Measurements from ENCODE around the gene NOMO2. TPM values are rescaled to one million over a fixed set of nuclear protein-coding genes. Genes with fewer than 3 reads are reported as not detected.
"Not testable (repeated sequence)": the region's sequence is repeated elsewhere in the genome, so short reads cannot be mapped to it uniquely, and the experiment has no call there.

The NOMO2 gene
- total RNA-seq, 5 donors from 2014 or later (not counting 1 experiment from before 2014, with no cell fraction given) = 47.1 to 96.3 (median 83.5) TPM

GRCh38 chr16:18589806-18590205, 27.9 kb upstream of the NOMO2 start:
- H3K36me3 ChIP-seq (ENCODE audit: control insufficient read depth in 2 of 2, extremely low read depth in 1 of 2, insufficient read depth in 1 of 2, low read length in 1 of 2); H3K4me3 Mint-ChIP-seq; H3K27ac ChIP-seq (ENCODE audit: low read length); DNase-seq; H3K4me1 Mint-ChIP-seq; H3K36me3 Mint-ChIP-seq; H3K4me1 ChIP-seq (ENCODE audit: control insufficient read depth in 1 of 2, extremely low read depth in 1 of 2, insufficient read depth in 2 of 2, low read length in 2 of 2); H3K27ac Mint-ChIP-seq; H3K9me3 Mint-ChIP-seq; CTCF ChIA-PET; H3K9me3 ChIP-seq; H3K4me3 ChIP-seq (ENCODE audit: control insufficient read depth in 1 of 2, extremely low read depth in 1 of 2, low read length in 1 of 2); H3K27me3 Mint-ChIP-seq; ATAC-seq (replicated peaks in 1 of 4); POLR2A ChIA-PET; H3K27me3 ChIP-seq (replicated peaks in 1 of 2; ENCODE audit: control insufficient read depth in 2 of 2, extremely low read depth in 1 of 2, insufficient read depth in 2 of 2, low read length in 1 of 2): not testable (repeated sequence)
- no CpG with 5 or more reads among the region's 10 CpGs for WGBS (ENCODE audit: insufficient coverage)

GRCh38 chr16:18586560-18587540, 25.0 kb upstream of the NOMO2 start:
- H3K36me3 Mint-ChIP-seq; DNase-seq; H3K4me1 Mint-ChIP-seq; ATAC-seq (replicated peaks in 1 of 4); H3K4me1 ChIP-seq (ENCODE audit: control insufficient read depth in 1 of 2, extremely low read depth in 1 of 2, insufficient read depth in 2 of 2, low read length in 2 of 2); POLR2A ChIA-PET; H3K4me3 ChIP-seq (ENCODE audit: control insufficient read depth in 1 of 2, extremely low read depth in 1 of 2, low read length in 1 of 2); H3K27me3 Mint-ChIP-seq; H3K27ac ChIP-seq (ENCODE audit: low read length); CTCF ChIA-PET; H3K4me3 Mint-ChIP-seq; H3K36me3 ChIP-seq (ENCODE audit: control insufficient read depth in 2 of 2, extremely low read depth in 1 of 2, insufficient read depth in 1 of 2, low read length in 1 of 2); H3K9me3 Mint-ChIP-seq; H3K27me3 ChIP-seq (replicated peaks in 1 of 2; ENCODE audit: control insufficient read depth in 2 of 2, extremely low read depth in 1 of 2, insufficient read depth in 2 of 2, low read length in 1 of 2); H3K27ac Mint-ChIP-seq; H3K9me3 ChIP-seq: not testable (repeated sequence)
- WGBS (ENCODE audit: insufficient coverage) = 90% methylated on average over 2 of the region's 5 CpGs

- H3K4me1 Mint-ChIP-seq; H3K4me3 Mint-ChIP-seq; ATAC-seq (replicated peaks in 1 of 4); H3K4me1 ChIP-seq (ENCODE audit: control insufficient read depth in 1 of 2, extremely low read depth in 1 of 2, insufficient read depth in 2 of 2, low read length in 2 of 2); POLR2A ChIA-PET; H3K9me3 Mint-ChIP-seq; H3K27ac ChIP-seq (ENCODE audit: low read length); H3K4me3 ChIP-seq (ENCODE audit: control insufficient read depth in 1 of 2, extremely low read depth in 1 of 2, low read length in 1 of 2); H3K27me3 Mint-ChIP-seq; CTCF ChIA-PET; H3K36me3 Mint-ChIP-seq; H3K36me3 ChIP-seq (ENCODE audit: control insufficient read depth in 2 of 2, extremely low read depth in 1 of 2, insufficient read depth in 1 of 2, low read length in 1 of 2); H3K9me3 ChIP-seq; DNase-seq; H3K27me3 ChIP-seq (replicated peaks in 1 of 2; ENCODE audit: control insufficient read depth in 2 of 2, extremely low read depth in 1 of 2, insufficient read depth in 2 of 2, low read length in 1 of 2); H3K27ac Mint-ChIP-seq: not testable (repeated sequence)
- 98% methylated on average over 7 of the region's 10 CpGs for WGBS (ENCODE audit: insufficient coverage)
These were observed 23.9 kb upstream of the NOMO2 start for GRCh38 chr16:18585789-18586188.

- H3K4me3 ChIP-seq (ENCODE audit: control insufficient read depth in 1 of 2, extremely low read depth in 1 of 2, low read length in 1 of 2) = no peak overlapping the region
- no peak overlapping the region for H3K27ac Mint-ChIP-seq
- DNase-seq (no peak), ATAC-seq (replicated peaks in 1 of 4) (no peak)
- no peaks in the 10 kb centered on the region for H3K36me3 ChIP-seq (ENCODE audit: control insufficient read depth in 2 of 2, extremely low read depth in 1 of 2, insufficient read depth in 1 of 2, low read length in 1 of 2)
- H3K9me3 Mint-ChIP-seq = no peaks in the 10 kb centered on the region
- H3K27ac ChIP-seq (ENCODE audit: low read length) = no peak overlapping the region
- whole genome bisulfite sequencing (ENCODE audit: insufficient coverage) = 71% methylated on average over 1 of the region's 1 CpG
- H3K36me3 Mint-ChIP-seq = no peaks in the 10 kb centered on the region
- H3K27me3 Mint-ChIP-seq = peaks cover 0 to under 1% of the 10 kb centered on the region in 2 donors
- ChIA-PET POLR2A (no interaction called here), CTCF (no interaction called here)
- H3K4me3 Mint-ChIP-seq = no peak overlapping the region
- H3K4me1 ChIP-seq (ENCODE audit: control insufficient read depth in 1 of 2, extremely low read depth in 1 of 2, insufficient read depth in 2 of 2, low read length in 2 of 2) = no peaks in the 10 kb centered on the region
- peaks cover 0 to 2% of the 10 kb centered on the region in 2 experiments for H3K27me3 ChIP-seq (replicated peaks in 1 of 2; ENCODE audit: control insufficient read depth in 2 of 2, extremely low read depth in 1 of 2, insufficient read depth in 2 of 2, low read length in 1 of 2)
- H3K4me1 Mint-ChIP-seq = no peaks in the 10 kb centered on the region
- H3K9me3 ChIP-seq = no peaks in the 10 kb centered on the region
These were observed 21.0 kb upstream of the NOMO2 start for GRCh38 chr16:18582902-18583301.

GRCh38 chr16:18580396-18580795, 18.5 kb upstream of the NOMO2 start:
- no CpG with 5 or more reads among the region's 5 CpGs for WGBS (ENCODE audit: insufficient coverage)
- H3K4me1 Mint-ChIP-seq; H3K4me3 Mint-ChIP-seq; ATAC-seq (replicated peaks in 1 of 4); CTCF ChIA-PET; H3K4me1 ChIP-seq (ENCODE audit: control insufficient read depth in 1 of 2, extremely low read depth in 1 of 2, insufficient read depth in 2 of 2, low read length in 2 of 2); H3K27me3 ChIP-seq (replicated peaks in 1 of 2; ENCODE audit: control insufficient read depth in 2 of 2, extremely low read depth in 1 of 2, insufficient read depth in 2 of 2, low read length in 1 of 2); H3K27ac ChIP-seq (ENCODE audit: low read length); H3K4me3 ChIP-seq (ENCODE audit: control insufficient read depth in 1 of 2, extremely low read depth in 1 of 2, low read length in 1 of 2); H3K36me3 Mint-ChIP-seq; H3K9me3 ChIP-seq; H3K36me3 ChIP-seq (ENCODE audit: control insufficient read depth in 2 of 2, extremely low read depth in 1 of 2, insufficient read depth in 1 of 2, low read length in 1 of 2); H3K27me3 Mint-ChIP-seq; DNase-seq; H3K27ac Mint-ChIP-seq; POLR2A ChIA-PET; H3K9me3 Mint-ChIP-seq: not testable (repeated sequence)

- H3K9me3 ChIP-seq; POLR2A ChIA-PET; H3K9me3 Mint-ChIP-seq; H3K27me3 ChIP-seq (replicated peaks in 1 of 2; ENCODE audit: control insufficient read depth in 2 of 2, extremely low read depth in 1 of 2, insufficient read depth in 2 of 2, low read length in 1 of 2); ATAC-seq (replicated peaks in 1 of 4); H3K4me3 Mint-ChIP-seq; H3K27me3 Mint-ChIP-seq; H3K4me3 ChIP-seq (ENCODE audit: control insufficient read depth in 1 of 2, extremely low read depth in 1 of 2, low read length in 1 of 2); H3K27ac ChIP-seq (ENCODE audit: low read length); CTCF ChIA-PET; H3K36me3 Mint-ChIP-seq; H3K36me3 ChIP-seq (ENCODE audit: control insufficient read depth in 2 of 2, extremely low read depth in 1 of 2, insufficient read depth in 1 of 2, low read length in 1 of 2); H3K4me1 Mint-ChIP-seq; DNase-seq; H3K27ac Mint-ChIP-seq; H3K4me1 ChIP-seq (ENCODE audit: control insufficient read depth in 1 of 2, extremely low read depth in 1 of 2, insufficient read depth in 2 of 2, low read length in 2 of 2): not testable (repeated sequence)
- WGBS (ENCODE audit: insufficient coverage) = 89% methylated on average over 1 of the region's 2 CpGs
These were observed 17.4 kb upstream of the NOMO2 start for GRCh38 chr16:18579261-18579660.

- H3K36me3 Mint-ChIP-seq; H3K27ac ChIP-seq (ENCODE audit: low read length); H3K36me3 ChIP-seq (ENCODE audit: control insufficient read depth in 2 of 2, extremely low read depth in 1 of 2, insufficient read depth in 1 of 2, low read length in 1 of 2); H3K4me3 ChIP-seq (ENCODE audit: control insufficient read depth in 1 of 2, extremely low read depth in 1 of 2, low read length in 1 of 2); H3K4me3 Mint-ChIP-seq; DNase-seq; H3K9me3 Mint-ChIP-seq; H3K4me1 ChIP-seq (ENCODE audit: control insufficient read depth in 1 of 2, extremely low read depth in 1 of 2, insufficient read depth in 2 of 2, low read length in 2 of 2); H3K27me3 ChIP-seq (replicated peaks in 1 of 2; ENCODE audit: control insufficient read depth in 2 of 2, extremely low read depth in 1 of 2, insufficient read depth in 2 of 2, low read length in 1 of 2); CTCF ChIA-PET; H3K9me3 ChIP-seq; H3K4me1 Mint-ChIP-seq; ATAC-seq (replicated peaks in 1 of 4); POLR2A ChIA-PET; H3K27me3 Mint-ChIP-seq; H3K27ac Mint-ChIP-seq: not testable (repeated sequence)
- no CpG with 5 or more reads among the region's 1 CpG for WGBS (ENCODE audit: insufficient coverage)
These were observed 16.0 kb upstream of the NOMO2 start for GRCh38 chr16:18577942-18578341.
